Measurements from ENCODE around the gene GRSF1. TPM values are rescaled to one million over a fixed set of nuclear protein-coding genes. Genes with fewer than 3 reads are reported as not detected.

GRSF1 gene
- total RNA-seq, 3 donors from 2014 or later (not counting 1 experiment from before 2014, with no cell fraction given), result 33.4 to 50.8 (median 43.0) TPM

DNA sequence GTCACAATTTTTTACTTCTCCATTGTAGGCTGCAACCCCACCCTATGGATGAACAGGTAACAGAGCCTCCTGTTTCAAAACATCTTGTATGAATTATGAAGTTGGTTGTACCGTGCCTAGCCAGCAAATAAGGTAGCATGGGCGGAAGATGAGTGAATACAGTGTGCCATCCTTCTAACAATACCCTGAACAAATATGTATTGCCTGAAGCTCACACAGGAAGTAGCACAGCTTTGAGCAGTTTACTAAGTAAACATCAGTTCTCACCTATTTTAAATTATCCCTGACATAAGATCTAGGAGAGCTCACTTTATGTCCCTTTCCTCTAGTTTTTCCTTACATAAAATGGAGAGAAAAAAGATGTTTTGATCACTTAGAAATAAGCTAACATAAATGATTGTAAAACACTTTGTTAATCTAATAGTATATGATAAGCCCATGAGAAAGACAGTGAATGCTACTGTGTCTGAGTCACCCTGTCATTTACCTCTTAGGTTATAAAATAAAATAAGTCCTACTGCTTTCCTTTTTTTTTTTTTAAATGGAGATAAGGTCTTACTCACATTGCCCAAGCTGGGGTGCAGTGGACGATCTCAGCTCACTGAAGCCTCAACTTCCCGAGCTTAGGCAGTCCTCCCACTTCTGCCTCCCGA, 36.6 kb downstream of the GRSF1 start:
- intact Hi-C loops (cut with micrococcal nuclease), result no loop called here

DNA sequence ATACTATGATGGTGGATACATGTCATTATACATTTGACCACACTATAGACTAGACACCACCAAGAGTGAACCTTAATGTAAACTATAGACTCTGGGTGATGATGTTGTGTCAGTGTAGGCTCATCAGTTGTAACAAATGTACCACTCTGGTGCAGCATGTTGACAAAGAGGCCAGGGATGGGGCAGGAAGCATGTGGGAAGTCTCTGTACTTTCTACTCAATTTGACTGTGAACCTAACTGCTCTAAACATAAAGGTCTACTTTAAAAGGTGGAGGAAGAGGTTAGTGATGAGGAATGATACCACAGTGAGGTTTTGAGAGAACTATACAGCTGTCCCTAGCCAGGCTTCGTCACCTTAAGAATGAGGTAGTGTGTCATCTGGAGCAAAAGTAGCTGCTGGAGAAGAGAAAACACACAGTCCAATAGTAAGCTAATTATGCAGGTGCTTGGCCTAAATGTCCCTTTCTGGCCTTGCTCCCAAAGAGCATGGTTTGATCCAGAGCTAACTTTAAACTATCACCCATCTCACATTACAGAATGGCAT, 38.4 kb downstream of the GRSF1 start:
- intact Hi-C loops (cut with micrococcal nuclease), result no loop called here
- peaks cover 8% of the 10 kb centered on the region in 2 donors for H3K4me1 Mint-ChIP-seq

More for the DNA sequence above, 36.6 kb downstream of the GRSF1 start:
- DNase-seq, result peak in 1 of 2 donors; percentile 6
- no peak overlapping the region for H3K4me3 ChIP-seq (ENCODE audit: low read length)
- H3K4me1 ChIP-seq (ENCODE audit: control insufficient read depth, insufficient read depth, low read length), result no peaks in the 10 kb centered on the region
- 76% methylated on average over 5 of the region's 5 CpGs for WGBS (ENCODE audit: insufficient coverage)
- no peaks in the 10 kb centered on the region for H3K27me3 ChIP-seq (ENCODE audit: control insufficient read depth, insufficient read depth, low read length)
- H3K27ac ChIP-seq (ENCODE audit: low read length), result no peak overlapping the region
- Mint-ChIP-seq H3K36me3 (no peaks in the 10 kb centered on the region), H3K9me3 (no peaks in the 10 kb centered on the region), H3K27ac (peak overlapping the region; percentile 7 to 54), H3K4me1 (peaks cover 8% of the 10 kb centered on the region in 2 donors), H3K27me3 (ENCODE audit: low read depth in 2 of 2) (no peaks in the 10 kb centered on the region), H3K4me3 (no peak overlapping the region)
- H3K9me3 ChIP-seq (ENCODE audit: control insufficient read depth, insufficient read depth, low read length), result no peaks in the 10 kb centered on the region
- TF ChIP-seq, protein P1, sequence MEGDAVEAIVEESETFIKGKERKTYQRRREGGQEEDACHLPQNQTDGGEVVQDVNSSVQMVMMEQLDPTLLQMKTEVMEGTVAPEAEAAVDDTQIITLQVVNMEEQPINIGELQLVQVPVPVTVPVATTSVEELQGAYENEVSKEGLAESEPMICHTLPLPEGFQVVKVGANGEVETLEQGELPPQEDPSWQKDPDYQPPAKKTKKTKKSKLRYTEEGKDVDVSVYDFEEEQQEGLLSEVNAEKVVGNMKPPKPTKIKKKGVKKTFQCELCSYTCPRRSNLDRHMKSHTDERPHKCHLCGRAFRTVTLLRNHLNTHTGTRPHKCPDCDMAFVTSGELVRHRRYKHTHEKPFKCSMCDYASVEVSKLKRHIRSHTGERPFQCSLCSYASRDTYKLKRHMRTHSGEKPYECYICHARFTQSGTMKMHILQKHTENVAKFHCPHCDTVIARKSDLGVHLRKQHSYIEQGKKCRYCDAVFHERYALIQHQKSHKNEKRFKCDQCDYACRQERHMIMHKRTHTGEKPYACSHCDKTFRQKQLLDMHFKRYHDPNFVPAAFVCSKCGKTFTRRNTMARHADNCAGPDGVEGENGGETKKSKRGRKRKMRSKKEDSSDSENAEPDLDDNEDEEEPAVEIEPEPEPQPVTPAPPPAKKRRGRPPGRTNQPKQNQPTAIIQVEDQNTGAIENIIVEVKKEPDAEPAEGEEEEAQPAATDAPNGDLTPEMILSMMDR (IDR thresholded peaks at IDR 0.05), result no peak
- no peaks in the 10 kb centered on the region for H3K36me3 ChIP-seq (ENCODE audit: control insufficient read depth, insufficient read depth, low read length)
- ATAC-seq, result peak; percentile 64 to 74 (median 66)

GRCh38 chr4:70793626-70794025, 46.1 kb downstream of the GRSF1 start:
- H3K36me3 ChIP-seq (ENCODE audit: control insufficient read depth, insufficient read depth, low read length), result peaks cover 17% of the 10 kb centered on the region
- H3K4me3 ChIP-seq (ENCODE audit: low read length), result no peak overlapping the region
- no peaks in the 10 kb centered on the region for H3K4me1 ChIP-seq (ENCODE audit: control insufficient read depth, insufficient read depth, low read length)
- H3K27me3 ChIP-seq (ENCODE audit: control insufficient read depth, insufficient read depth, low read length), result no peaks in the 10 kb centered on the region
- no peak overlapping the region for H3K27ac ChIP-seq (ENCODE audit: low read length)
- Mint-ChIP-seq H3K4me1 (no peaks in the 10 kb centered on the region), H3K9me3 (no peaks in the 10 kb centered on the region), H3K27ac (no peak overlapping the region), H3K27me3 (ENCODE audit: low read depth in 2 of 2) (no peaks in the 10 kb centered on the region), H3K36me3 (peaks cover 7% of the 10 kb centered on the region), H3K4me3 (no peak overlapping the region)
- DNase-seq (no peak), ATAC-seq (no peak)
- H3K9me3 ChIP-seq (ENCODE audit: control insufficient read depth, insufficient read depth, low read length), result no peaks in the 10 kb centered on the region
- WGBS (ENCODE audit: insufficient coverage), result 97% methylated on average over 6 of the region's 6 CpGs
- TF ChIP-seq, protein P1 (IDR thresholded peaks at IDR 0.05), result no peak
- intact Hi-C loops (cut with micrococcal nuclease), result no loop called here

More for the DNA sequence above, 38.4 kb downstream of the GRSF1 start:
- Mint-ChIP-seq H3K9me3 (no peaks in the 10 kb centered on the region), H3K27ac (peak overlapping the region in 1 of 2 donors; percentile 12), H3K4me3 (no peak overlapping the region), H3K27me3 (ENCODE audit: low read depth in 2 of 2) (no peaks in the 10 kb centered on the region), H3K36me3 (peaks cover 6% of the 10 kb centered on the region)
- no peak for ATAC-seq
- no peaks in the 10 kb centered on the region for H3K9me3 ChIP-seq (ENCODE audit: control insufficient read depth, insufficient read depth, low read length)
- no peak overlapping the region for H3K4me3 ChIP-seq (ENCODE audit: low read length)
- H3K4me1 ChIP-seq (ENCODE audit: control insufficient read depth, insufficient read depth, low read length), result no peaks in the 10 kb centered on the region
- 72% methylated on average over 1 of the region's 1 CpG for WGBS (ENCODE audit: insufficient coverage)
- TF ChIP-seq, protein P1 (IDR thresholded peaks at IDR 0.05), result no peak
- no peaks in the 10 kb centered on the region for H3K27me3 ChIP-seq (ENCODE audit: control insufficient read depth, insufficient read depth, low read length)
- H3K36me3 ChIP-seq (ENCODE audit: control insufficient read depth, insufficient read depth, low read length), result no peaks in the 10 kb centered on the region
- DNase-seq, result peak in 1 of 2 donors; percentile 13
- H3K27ac ChIP-seq (ENCODE audit: low read length), result no peak overlapping the region

Measured in natural killer cell (primary cell).